ENCODE data around the gene RESP18.

The RESP18 gene

GRCh38 chr2:219332542-219332941 lies at the start of gene RESP18:
TSS of gene RESP18 (minus strand) at chr2:219332744.
- DNase-seq (ENCODE audit: low spot score), result no peak

- DNase-seq (ENCODE audit: low spot score), result no peak
Measured at GRCh38 chr2:219381448-219381847, 48.9 kb upstream of the RESP18 start.

- DNase-seq (ENCODE audit: low spot score), result no peak
Measured at GRCh38 chr2:219380926-219381325, 48.4 kb upstream of the RESP18 start.

- no peak for DNase-seq (ENCODE audit: low spot score)
Measured at GRCh38 chr2:219378163-219378851, 45.8 kb upstream of the RESP18 start.

- DNase-seq (ENCODE audit: low spot score), result peak; percentile 29
Measured at GRCh38 chr2:219369447-219369861, 36.9 kb upstream of the RESP18 start.

GRCh38 chr2:219368690-219369191 lies 36.2 kb upstream of the RESP18 start:
- no peak for DNase-seq (ENCODE audit: low spot score)

- no peak for DNase-seq (ENCODE audit: low spot score)
Measured at GRCh38 chr2:219362524-219363164, 30.1 kb upstream of the RESP18 start.

- DNase-seq (ENCODE audit: low spot score), result no peak
Measured at GRCh38 chr2:219362072-219362471, 29.5 kb upstream of the RESP18 start.

- DNase-seq (ENCODE audit: low spot score), result no peak
Measured at GRCh38 chr2:219358170-219359075, 25.9 kb upstream of the RESP18 start.

GRCh38 chr2:219356834-219357233 lies 24.3 kb upstream of the RESP18 start:
- no peak for DNase-seq (ENCODE audit: low spot score)

- no peak for DNase-seq (ENCODE audit: low spot score)
Measured at GRCh38 chr2:219354582-219354981, 22.0 kb upstream of the RESP18 start.

- DNase-seq (ENCODE audit: low spot score), result no peak
Measured at GRCh38 chr2:219353129-219353528, 20.6 kb upstream of the RESP18 start.

GRCh38 chr2:219352448-219353023 lies 20.0 kb upstream of the RESP18 start:
- DNase-seq (ENCODE audit: low spot score), result peak; percentile 41

GRCh38 chr2:219350710-219351221 lies 18.2 kb upstream of the RESP18 start:
- DNase-seq (ENCODE audit: low spot score), result no peak

- no peak for DNase-seq (ENCODE audit: low spot score)
Measured at GRCh38 chr2:219350215-219350614, 17.7 kb upstream of the RESP18 start.

- DNase-seq (ENCODE audit: low spot score), result peak; percentile 59
Measured at GRCh38 chr2:219344751-219345430, 12.3 kb upstream of the RESP18 start.

- DNase-seq (ENCODE audit: low spot score), result no peak
Measured at GRCh38 chr2:219335373-219335786, 2.8 kb upstream of the RESP18 start.

GRCh38 chr2:219334076-219334475 lies 1.5 kb upstream of the RESP18 start:
- no peak for DNase-seq (ENCODE audit: low spot score)

- no peak for DNase-seq (ENCODE audit: low spot score)
Measured at GRCh38 chr2:219331560-219332213, 857 bp downstream of the RESP18 start.

- no peak for DNase-seq (ENCODE audit: low spot score)
Measured at GRCh38 chr2:219327719-219328118, 4.8 kb downstream of the RESP18 start.
